GM23248 (cell line): ENCODE data around the gene KIF6. TPM values are rescaled to one million over a fixed set of nuclear protein-coding genes. Genes with fewer than 3 reads are reported as not detected.

ENCODE experiments used
- DNase-seq: peaks from one replicate; pipeline ENCODE4 v3.0.0-alpha.2; 2015
- H2AFZ ChIP-seq: fragments of 200-600 bp; sonication (generic); 2 replicates; pipeline ENCODE4 v1.6.1; 2016; ENCODE audit warnings: antibody characterized with exemption
- H3F3A ChIP-seq: fragments of 200-600 bp; sonication (generic); 2 replicates; pipeline ENCODE4 v1.6.1; 2016; ENCODE audit warnings: mild to moderate bottlenecking, antibody characterized with exemption, mixed run types; ENCODE audit not compliant: insufficient read depth
- H3K27ac ChIP-seq: fragments of 200-600 bp; sonication (generic); 2 replicates; pipeline ENCODE4 v1.5.1; 2016; ENCODE audit warnings: mild to moderate bottlenecking
- H3K27me3 ChIP-seq: fragments of 200-600 bp; sonication (generic); replicated peaks from 2 replicates; pipeline ENCODE4 v1.6.1; 2016; ENCODE audit warnings: mild to moderate bottlenecking; ENCODE audit not compliant: insufficient read depth
- H3K36me3 ChIP-seq: fragments of 200-600 bp; sonication (generic); 2 replicates; pipeline ENCODE4 v1.6.1; 2016; ENCODE audit warnings: low read depth, mild to moderate bottlenecking
- H3K4me1 ChIP-seq: fragments of 200-600 bp; sonication (generic); 2 replicates; pipeline ENCODE4 v1.6.1; 2016; ENCODE audit warnings: mild to moderate bottlenecking; ENCODE audit not compliant: insufficient read depth
- H3K4me2 ChIP-seq: fragments of 200-600 bp; sonication (generic); one replicate; pipeline ENCODE4 v1.6.1; 2016; ENCODE audit warnings: mild to moderate bottlenecking; ENCODE audit not compliant: unreplicated experiment
- H3K4me3 ChIP-seq: fragments of 200-600 bp; sonication (generic); 2 replicates; pipeline ENCODE4 v1.5.1; 2016; ENCODE audit warnings: mild to moderate bottlenecking
- H3K79me2 ChIP-seq: fragments of 200-600 bp; sonication (generic); 2 replicates; pipeline ENCODE4 v1.6.1; 2016; ENCODE audit warnings: mild to moderate bottlenecking; ENCODE audit not compliant: insufficient read depth
- H3K9ac ChIP-seq: fragments of 200-600 bp; sonication (generic); 2 replicates; pipeline ENCODE4 v1.6.1; 2016; ENCODE audit warnings: mild to moderate bottlenecking
- H3K9me2 ChIP-seq: fragments of 200-600 bp; sonication (generic); 2 replicates; pipeline ENCODE4 v1.6.1; 2016; ENCODE audit warnings: mixed run types, mild to moderate bottlenecking, moderate library complexity; ENCODE audit not compliant: insufficient read depth
- H3K9me3 ChIP-seq: fragments of 200-600 bp; sonication (generic); one replicate; pipeline ENCODE4 v1.6.1; 2017; ENCODE audit warnings: low read depth
- H4K20me1 ChIP-seq: fragments of 200-600 bp; sonication (generic); 2 replicates; pipeline ENCODE4 v1.6.0; 2016; ENCODE audit not compliant: insufficient read depth
- EZH2 ChIP-seq: fragments of 200-600 bp; sonication (generic); IDR thresholded peaks from 2 replicates; pipeline ENCODE4 v1.6.1; 2018; ENCODE audit warnings: antibody characterized with exemption, mild to moderate bottlenecking; ENCODE audit not compliant: insufficient read depth, poor library complexity, severe bottlenecking
- EZH2phosphoT487 ChIP-seq: fragments of 200-600 bp; sonication (generic); IDR thresholded peaks from 2 replicates; pipeline ENCODE4 v1.6.1; 2018; ENCODE audit warnings: antibody characterized with exemption, moderate library complexity, mild to moderate bottlenecking, low read depth; ENCODE audit not compliant: insufficient read depth
- WGBS, 2 experiments: methylation state at CpG; one replicate each; pipeline ENCODE4 v1.1.6; 2015 to 2017; ENCODE audit warnings: low lambda C conversion rate in 2 of 2, low coverage in 1 of 2; ENCODE audit errors: missing lambda C conversion rate in 2 of 2; 5-methylcytosine and 5-hydroxymethylcytosine counted together
- in situ Hi-C: fragments of 300-500 bp; cut with MboI; formaldehyde crosslinking; loops from 2 replicates; pipeline ENCODE4 v1.15.0; 2020
- polyA plus RNA-seq: library from polyadenylated mRNA; unstranded; fragments of >200 nt; fragmentation: Nextera tagmentation; extraction: Ambion mirVana; gene quantifications from 2 replicates; pipeline ENCODE4 v1.2.1, GENCODE V29; 2016
- total RNA-seq: library from RNA; depleted of rRNA; stranded (reverse); fragments of >200 nt; shearing (Covaris generic); gene quantifications from 2 replicates; pipeline ENCODE4 v1.2.3, GENCODE V29; 2014

KIF6 gene
- total and polyA plus RNA-seq, 2 experiments from 2014 or later, result 0.22 to 0.91 TPM

GRCh38 chr6:39298061-39298460 lies 427.1 kb downstream of the KIF6 start:
- H3F3A ChIP-seq, result no peaks in the 10 kb centered on the region
- WGBS, 2 experiments, result 82 to 91% methylated on average over 10 of the region's 10 CpGs
- H2AFZ ChIP-seq, result no peak overlapping the region
- H3K4me3 ChIP-seq, result no peak overlapping the region
- H3K4me1 ChIP-seq, result peaks cover 9% of the 10 kb centered on the region; the same call in 1 of the 2 replicates
- no peaks in the 10 kb centered on the region for H3K9me2 ChIP-seq
- H3K9ac ChIP-seq, result no peak overlapping the region
- no peaks in the 10 kb centered on the region for H3K27me3 ChIP-seq
- no peak overlapping the region for H3K27ac ChIP-seq
- H3K9me3 ChIP-seq, result no peaks in the 10 kb centered on the region
- in situ Hi-C loops, result no loop called here
- H3K79me2 ChIP-seq, result no peaks in the 10 kb centered on the region
- H4K20me1 ChIP-seq, result no peaks in the 10 kb centered on the region
- H3K4me2 ChIP-seq, result no peak overlapping the region
- H3K36me3 ChIP-seq, result no peaks in the 10 kb centered on the region
- no peak for TF ChIP-seq EZH2phosphoT487
- no peak for TF ChIP-seq EZH2
- DNase-seq, result no peak

DNA sequence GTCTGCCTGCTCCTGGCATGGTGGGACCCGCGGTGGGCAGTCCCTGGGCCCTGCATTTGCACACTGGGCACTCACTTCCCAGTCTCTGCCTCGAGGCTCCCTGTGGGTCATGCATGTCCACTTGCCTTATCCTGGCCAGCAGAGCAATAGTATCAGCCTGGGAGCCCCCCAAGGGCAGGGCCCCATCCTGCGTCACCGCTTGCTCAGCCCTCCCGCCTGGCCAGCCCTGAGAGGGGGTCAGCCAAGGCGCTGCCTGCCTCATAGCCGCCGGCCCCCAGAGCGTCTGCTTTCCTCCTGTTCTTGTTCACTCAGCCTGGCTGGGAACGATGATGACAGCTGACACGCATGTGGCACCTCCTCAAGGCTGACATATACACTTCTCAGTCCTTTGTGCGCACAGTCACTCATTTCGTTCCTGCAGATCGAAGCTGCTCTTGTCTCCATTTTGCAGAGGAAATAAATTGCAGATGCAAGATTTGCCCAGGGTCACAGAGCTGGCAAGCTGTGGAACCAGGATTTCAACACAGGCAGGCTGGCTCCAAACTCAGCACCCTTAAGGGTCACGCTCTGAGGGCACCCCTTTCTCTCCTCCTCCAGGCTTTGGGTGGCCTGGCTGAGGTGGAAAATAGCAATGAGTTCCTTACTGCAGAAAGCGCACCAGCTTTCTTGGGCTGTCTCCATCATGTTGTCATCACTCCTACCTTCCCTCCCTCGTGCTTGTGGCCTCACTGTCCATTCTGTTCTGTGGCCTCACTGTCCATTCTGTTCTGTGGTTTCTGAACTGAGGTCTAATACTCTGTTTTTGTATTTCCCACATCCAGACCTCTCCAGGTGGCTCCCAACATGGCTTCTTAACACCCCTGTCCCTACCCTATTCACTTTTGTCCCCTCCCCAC lies 428.2 kb downstream of the KIF6 start:
- Histone ChIP-seq H2AFZ (no peak overlapping the region), H3K27ac (peak overlapping the region; percentile 11; the same call in 1 of the 2 replicates), H3K9ac (no peak overlapping the region), H3K9me2 (no peaks in the 10 kb centered on the region), H3F3A (no peaks in the 10 kb centered on the region), H3K9me3 (no peaks in the 10 kb centered on the region), H4K20me1 (no peaks in the 10 kb centered on the region), H3K27me3 (no peaks in the 10 kb centered on the region), H3K79me2 (no peaks in the 10 kb centered on the region), H3K4me2 (no peak overlapping the region), H3K4me1 (peaks cover 9% of the 10 kb centered on the region; the same call in 1 of the 2 replicates), H3K4me3 (no peak overlapping the region), H3K36me3 (no peaks in the 10 kb centered on the region)
- in situ Hi-C loops, result no loop called here
- 2% methylated on average over 18 of the region's 18 CpGs for WGBS, 2 experiments
- TF ChIP-seq EZH2, result no peak
- TF ChIP-seq EZH2phosphoT487, result no peak
- peak; percentile 85 for DNase-seq

DNA sequence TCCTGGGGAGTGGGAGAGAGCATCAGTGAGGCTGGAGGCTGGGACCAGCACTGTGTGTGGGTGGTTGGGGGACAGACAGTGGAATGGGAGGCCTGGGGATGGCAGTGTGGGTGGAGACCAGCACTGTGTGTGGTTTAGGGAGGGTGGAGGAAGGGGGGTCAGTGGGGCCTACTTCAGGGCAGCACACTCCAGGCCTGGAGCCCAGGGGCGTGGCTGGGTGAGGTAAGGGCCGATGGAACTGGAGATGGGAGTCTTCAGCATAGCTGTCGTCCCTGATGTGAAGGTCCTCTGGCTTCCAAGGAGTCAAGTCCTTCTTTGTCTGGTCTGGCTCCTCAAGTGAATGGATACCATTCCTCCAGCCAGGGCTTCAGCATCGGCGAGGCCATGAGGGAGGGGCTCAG lies 429.6 kb downstream of the KIF6 start:
- H4K20me1 ChIP-seq, result no peaks in the 10 kb centered on the region
- H3K9ac ChIP-seq, result no peak overlapping the region
- no peak overlapping the region for H3K4me3 ChIP-seq
- no peaks in the 10 kb centered on the region for H3K9me2 ChIP-seq
- H3K4me2 ChIP-seq, result no peak overlapping the region
- no peak overlapping the region for H3K27ac ChIP-seq
- no peaks in the 10 kb centered on the region for H3K36me3 ChIP-seq
- H3K9me3 ChIP-seq, result no peaks in the 10 kb centered on the region
- H2AFZ ChIP-seq, result no peak overlapping the region
- peak; percentile 39 for DNase-seq
- H3K27me3 ChIP-seq, result no peaks in the 10 kb centered on the region
- in situ Hi-C loops, result no loop called here
- 42 to 46% methylated on average over 5 of the region's 5 CpGs for WGBS, 2 experiments
- TF ChIP-seq EZH2 (no peak), EZH2phosphoT487 (no peak)
- no peaks in the 10 kb centered on the region for H3K79me2 ChIP-seq
- H3K4me1 ChIP-seq, result peaks cover 9% of the 10 kb centered on the region; the same call in 1 of the 2 replicates
- H3F3A ChIP-seq, result no peaks in the 10 kb centered on the region

DNA sequence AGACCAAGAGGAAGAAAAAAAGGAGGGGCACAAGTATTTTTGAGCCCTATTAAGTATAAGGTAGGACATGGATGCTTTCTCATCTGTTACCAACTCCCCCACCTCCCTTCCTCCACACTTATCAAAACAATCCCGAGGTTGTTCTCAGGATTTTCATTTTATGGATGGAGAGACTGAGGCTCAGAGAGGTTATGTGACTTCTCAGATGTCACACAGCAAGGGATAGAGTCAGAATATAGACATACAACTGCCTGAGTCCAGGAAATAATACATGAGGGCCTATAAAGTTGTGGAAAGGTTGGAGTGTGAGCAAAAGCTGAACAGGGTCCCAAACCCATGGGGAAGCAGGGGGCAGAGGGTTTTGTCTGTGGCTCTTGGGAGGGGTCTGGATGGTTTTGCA lies 430.3 kb downstream of the KIF6 start:
- Histone ChIP-seq H4K20me1 (no peaks in the 10 kb centered on the region), H3K27ac (no peak overlapping the region), H3K9me3 (no peaks in the 10 kb centered on the region), H3K79me2 (no peaks in the 10 kb centered on the region), H3K9me2 (no peaks in the 10 kb centered on the region), H3F3A (no peaks in the 10 kb centered on the region), H3K4me3 (no peak overlapping the region), H3K27me3 (no peaks in the 10 kb centered on the region), H3K36me3 (no peaks in the 10 kb centered on the region), H3K9ac (no peak overlapping the region), H3K4me1 (peaks cover 9% of the 10 kb centered on the region; the same call in 1 of the 2 replicates), H2AFZ (no peak overlapping the region), H3K4me2 (no peak overlapping the region)
- no peak for DNase-seq
- 74 to 82% methylated on average over 1 of the region's 1 CpG for WGBS, 2 experiments
- TF ChIP-seq EZH2, result no peak
- in situ Hi-C loops, result no loop called here
